SK-N-SH (cell line): ENCODE measurements around the gene ATG7.

Source experiments
- ELF1 ChIP-seq: IDR thresholded peaks from 2 replicates; pipeline ENCODE4 v1.4.0; 2012
- EZH2phosphoT487 ChIP-seq: fragments of 200-600 bp; sonication (generic); IDR thresholded peaks from 2 replicates; pipeline ENCODE4 v1.6.1; 2017; ENCODE audit warnings: low read depth, mixed run types, mild to moderate bottlenecking, antibody characterized with exemption, moderate library complexity, borderline replicate concordance
- JUND ChIP-seq: IDR thresholded peaks from 2 replicates; pipeline ENCODE4 v1.4.0; 2012
- MEF2A ChIP-seq: IDR thresholded peaks from 2 replicates; pipeline ENCODE4 v1.4.0; 2012; ENCODE audit warnings: low read depth, borderline replicate concordance
- POLR2AphosphoS5 ChIP-seq: IDR thresholded peaks from 2 replicates; pipeline ENCODE4 v1.6.1; 2012; ENCODE audit warnings: low read depth, low read length
- TAF1 ChIP-seq: IDR thresholded peaks from 2 replicates; pipeline ENCODE4 v1.6.1; 2012; ENCODE audit warnings: low read depth, mild to moderate bottlenecking, low read length, moderate library complexity, borderline replicate concordance
- YY1 ChIP-seq: IDR thresholded peaks from 2 replicates; pipeline ENCODE4 v1.4.0; 2012; ENCODE audit warnings: low read depth, mild to moderate bottlenecking
- TF ChIP-seq, protein P1 (sequence below): fragments of 200-600 bp; sonication (generic); IDR thresholded peaks from 2 replicates; pipeline ENCODE4 v1.6.1; 2017; ENCODE audit warnings: antibody characterized with exemption, mild to moderate bottlenecking, moderate library complexity

DNA sequence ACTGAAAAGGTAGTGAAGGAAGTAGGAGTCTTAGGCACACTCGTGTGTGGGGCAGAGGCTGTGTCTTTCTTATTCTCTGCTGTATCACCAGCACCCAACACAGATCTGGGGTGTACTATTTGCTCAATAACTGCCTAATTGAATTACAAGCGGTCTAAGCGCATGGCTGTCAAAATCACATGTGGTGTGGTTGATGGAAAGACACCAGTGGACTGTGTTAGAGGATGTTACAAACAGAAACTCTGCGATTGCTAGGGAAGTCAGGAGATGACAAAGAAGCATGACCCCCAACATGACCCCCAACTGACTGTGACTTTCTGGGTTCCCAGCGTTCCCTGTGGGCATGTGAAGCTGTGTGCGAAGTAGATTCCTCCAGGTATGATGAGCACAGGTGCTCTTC lies 32.0 kb downstream of the ATG7 start:
- TF ChIP-seq, protein P1, sequence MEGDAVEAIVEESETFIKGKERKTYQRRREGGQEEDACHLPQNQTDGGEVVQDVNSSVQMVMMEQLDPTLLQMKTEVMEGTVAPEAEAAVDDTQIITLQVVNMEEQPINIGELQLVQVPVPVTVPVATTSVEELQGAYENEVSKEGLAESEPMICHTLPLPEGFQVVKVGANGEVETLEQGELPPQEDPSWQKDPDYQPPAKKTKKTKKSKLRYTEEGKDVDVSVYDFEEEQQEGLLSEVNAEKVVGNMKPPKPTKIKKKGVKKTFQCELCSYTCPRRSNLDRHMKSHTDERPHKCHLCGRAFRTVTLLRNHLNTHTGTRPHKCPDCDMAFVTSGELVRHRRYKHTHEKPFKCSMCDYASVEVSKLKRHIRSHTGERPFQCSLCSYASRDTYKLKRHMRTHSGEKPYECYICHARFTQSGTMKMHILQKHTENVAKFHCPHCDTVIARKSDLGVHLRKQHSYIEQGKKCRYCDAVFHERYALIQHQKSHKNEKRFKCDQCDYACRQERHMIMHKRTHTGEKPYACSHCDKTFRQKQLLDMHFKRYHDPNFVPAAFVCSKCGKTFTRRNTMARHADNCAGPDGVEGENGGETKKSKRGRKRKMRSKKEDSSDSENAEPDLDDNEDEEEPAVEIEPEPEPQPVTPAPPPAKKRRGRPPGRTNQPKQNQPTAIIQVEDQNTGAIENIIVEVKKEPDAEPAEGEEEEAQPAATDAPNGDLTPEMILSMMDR = no peak
- TF ChIP-seq MEF2A (no peak), YY1 (no peak), EZH2phosphoT487 (no peak), JUND (no peak), TAF1 (no peak), POLR2AphosphoS5 (no peak), ELF1 (no peak)
